ENCODE results near the gene BBS9. TPM values are rescaled to one million over a fixed set of nuclear protein-coding genes. Genes with fewer than 3 reads are reported as not detected.

The BBS9 gene
- total and polyA plus RNA-seq, 3 donors from 2014 or later, result 39.3 to 55.7 (median 53.3) TPM

DNA sequence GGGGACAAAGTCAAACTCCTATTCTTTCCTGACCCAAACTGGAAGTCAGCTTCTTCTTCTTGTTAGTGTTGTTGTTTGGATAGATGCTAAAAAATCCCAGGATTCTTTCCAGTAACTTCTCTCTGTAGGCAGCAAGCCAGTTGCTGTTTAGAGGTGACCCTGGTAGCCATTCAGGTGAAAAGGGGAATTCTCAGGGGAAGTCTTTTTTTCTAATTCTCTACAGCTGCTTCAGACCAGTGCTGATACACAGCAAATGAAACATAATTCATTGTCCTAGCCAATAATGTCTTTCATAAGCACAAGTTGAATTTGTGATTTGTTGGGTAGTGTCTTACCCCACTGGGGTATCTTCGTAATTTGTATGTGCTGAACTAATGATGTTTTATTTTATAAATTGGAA lies 357.3 kb downstream of the BBS9 start:
- Histone ChIP-seq H3K27me3 (no peaks in the 10 kb centered on the region), H3K4me3 (no peak overlapping the region), H3K36me3 (ENCODE audit: low read depth, missing control alignments) (no peaks in the 10 kb centered on the region), H3K4me1 (no peaks in the 10 kb centered on the region), H3K27ac (no peak overlapping the region), H3K9me3 (no peaks in the 10 kb centered on the region)
- TF ChIP-seq, protein P1, sequence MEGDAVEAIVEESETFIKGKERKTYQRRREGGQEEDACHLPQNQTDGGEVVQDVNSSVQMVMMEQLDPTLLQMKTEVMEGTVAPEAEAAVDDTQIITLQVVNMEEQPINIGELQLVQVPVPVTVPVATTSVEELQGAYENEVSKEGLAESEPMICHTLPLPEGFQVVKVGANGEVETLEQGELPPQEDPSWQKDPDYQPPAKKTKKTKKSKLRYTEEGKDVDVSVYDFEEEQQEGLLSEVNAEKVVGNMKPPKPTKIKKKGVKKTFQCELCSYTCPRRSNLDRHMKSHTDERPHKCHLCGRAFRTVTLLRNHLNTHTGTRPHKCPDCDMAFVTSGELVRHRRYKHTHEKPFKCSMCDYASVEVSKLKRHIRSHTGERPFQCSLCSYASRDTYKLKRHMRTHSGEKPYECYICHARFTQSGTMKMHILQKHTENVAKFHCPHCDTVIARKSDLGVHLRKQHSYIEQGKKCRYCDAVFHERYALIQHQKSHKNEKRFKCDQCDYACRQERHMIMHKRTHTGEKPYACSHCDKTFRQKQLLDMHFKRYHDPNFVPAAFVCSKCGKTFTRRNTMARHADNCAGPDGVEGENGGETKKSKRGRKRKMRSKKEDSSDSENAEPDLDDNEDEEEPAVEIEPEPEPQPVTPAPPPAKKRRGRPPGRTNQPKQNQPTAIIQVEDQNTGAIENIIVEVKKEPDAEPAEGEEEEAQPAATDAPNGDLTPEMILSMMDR (IDR thresholded peaks at IDR 0.05), result no peak
- no peak for DNase-seq
- intact Hi-C loops (cut with DNase I; ENCODE audit: low total_unique reads), result no loop called here
- 96 to 97% methylated on average over 1 of the region's 1 CpG for WGBS, 2 donors

DNA sequence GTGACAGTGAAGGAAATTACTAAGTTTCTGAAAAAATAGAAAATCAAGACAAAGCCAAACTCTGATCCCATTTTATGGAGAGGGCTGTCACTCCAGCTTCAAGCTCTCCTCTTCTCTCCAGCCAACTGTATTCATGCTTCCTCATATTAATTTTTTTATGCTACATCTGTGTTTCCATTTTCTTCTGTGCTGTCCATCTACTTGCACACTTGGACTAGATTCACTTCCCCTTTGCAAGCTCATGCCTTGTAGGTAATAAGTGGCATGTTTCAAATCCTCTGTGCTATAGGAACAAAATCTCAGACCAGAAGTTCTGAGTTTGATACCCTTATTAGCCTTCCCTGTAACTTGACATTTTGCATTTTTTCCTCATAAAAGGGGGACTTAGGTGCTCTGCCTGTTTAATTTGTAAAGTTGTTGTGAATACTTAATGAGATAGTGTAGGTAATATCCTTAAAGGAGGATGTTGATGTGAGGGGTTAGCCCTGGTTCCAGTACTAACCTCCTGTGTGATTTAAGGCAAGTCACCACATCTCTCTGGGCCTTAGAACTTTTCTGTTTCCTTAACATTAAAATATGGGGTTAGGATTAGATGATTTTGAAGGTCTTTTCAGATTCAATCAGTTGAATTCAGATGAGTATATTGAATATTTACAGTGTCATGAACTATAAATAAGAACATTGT lies 358.8 kb downstream of the BBS9 start:
- no peaks in the 10 kb centered on the region for H3K36me3 ChIP-seq (ENCODE audit: low read depth, missing control alignments)
- no peak overlapping the region for H3K4me3 ChIP-seq
- TF ChIP-seq, protein P1 (IDR thresholded peaks at IDR 0.05), result no peak
- TF ChIP-seq POLR2A (IDR thresholded peaks at IDR 0.05), result no peak
- intact Hi-C loops (cut with DNase I; ENCODE audit: low total_unique reads), result no loop called here
- H3K4me1 ChIP-seq, result no peaks in the 10 kb centered on the region
- no peaks in the 10 kb centered on the region for H3K27me3 ChIP-seq
- no peak for DNase-seq
- H3K9me3 ChIP-seq, result no peaks in the 10 kb centered on the region
- no peak overlapping the region for H3K27ac ChIP-seq

DNA sequence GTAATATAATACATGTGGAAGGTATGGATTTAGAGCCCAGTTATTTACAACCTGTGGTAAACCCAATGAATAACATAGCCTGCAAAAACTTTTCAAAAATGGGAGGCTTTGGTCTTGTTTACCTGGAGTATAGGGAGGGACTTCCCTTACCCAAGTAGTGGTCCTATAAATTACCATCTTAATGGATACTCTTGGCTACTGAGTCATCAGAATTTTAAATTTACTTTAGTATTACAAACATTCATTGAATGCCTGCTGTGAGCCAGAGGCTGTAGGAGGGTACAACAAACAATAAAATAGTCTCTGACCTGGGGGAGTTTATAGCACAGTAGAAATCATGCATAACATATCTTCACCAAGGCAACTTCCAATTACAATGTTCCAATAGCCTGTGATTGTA lies 365.1 kb downstream of the BBS9 start:
- intact Hi-C loops (cut with DNase I; ENCODE audit: low total_unique reads), result no loop called here
- Histone ChIP-seq H3K9me3 (no peaks in the 10 kb centered on the region), H3K4me3 (no peak overlapping the region), H3K27ac (no peak overlapping the region), H3K27me3 (no peaks in the 10 kb centered on the region), H3K36me3 (ENCODE audit: low read depth, missing control alignments) (no peaks in the 10 kb centered on the region), H3K4me1 (no peaks in the 10 kb centered on the region)
- no peak for DNase-seq
- no peak for TF ChIP-seq POLR2A (IDR thresholded peaks at IDR 0.05)

DNA sequence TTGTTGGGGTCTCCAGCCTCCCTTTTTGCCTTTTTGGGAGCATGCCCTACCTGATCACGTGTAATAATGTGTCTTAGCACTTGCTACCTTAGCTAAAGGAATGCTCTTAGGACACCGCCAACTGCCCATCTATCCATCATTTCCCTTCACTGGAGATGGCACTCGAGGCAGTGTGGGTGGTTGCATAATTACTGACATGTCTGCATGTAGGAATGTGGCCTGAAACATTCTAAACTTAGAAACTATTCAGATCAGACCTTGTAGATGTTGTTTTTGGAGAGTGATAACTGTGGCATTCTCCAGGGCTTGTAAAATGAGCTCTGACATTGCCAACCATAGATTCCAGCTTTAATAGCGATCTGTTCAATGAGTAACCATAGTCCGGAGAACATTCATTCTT lies 365.8 kb downstream of the BBS9 start:
- Histone ChIP-seq H3K36me3 (ENCODE audit: low read depth, missing control alignments) (no peaks in the 10 kb centered on the region), H3K4me1 (no peaks in the 10 kb centered on the region), H3K27ac (no peak overlapping the region), H3K27me3 (no peaks in the 10 kb centered on the region), H3K4me3 (no peak overlapping the region), H3K9me3 (no peaks in the 10 kb centered on the region)
- TF ChIP-seq, protein P1 (IDR thresholded peaks at IDR 0.05), result no peak
- no peak for TF ChIP-seq POLR2A (IDR thresholded peaks at IDR 0.05)
- WGBS, 2 donors, result 63% methylated on average over 5 of the region's 5 CpGs
- DNase-seq, result no peak
- intact Hi-C loops (cut with DNase I; ENCODE audit: low total_unique reads), result no loop called here

DNA sequence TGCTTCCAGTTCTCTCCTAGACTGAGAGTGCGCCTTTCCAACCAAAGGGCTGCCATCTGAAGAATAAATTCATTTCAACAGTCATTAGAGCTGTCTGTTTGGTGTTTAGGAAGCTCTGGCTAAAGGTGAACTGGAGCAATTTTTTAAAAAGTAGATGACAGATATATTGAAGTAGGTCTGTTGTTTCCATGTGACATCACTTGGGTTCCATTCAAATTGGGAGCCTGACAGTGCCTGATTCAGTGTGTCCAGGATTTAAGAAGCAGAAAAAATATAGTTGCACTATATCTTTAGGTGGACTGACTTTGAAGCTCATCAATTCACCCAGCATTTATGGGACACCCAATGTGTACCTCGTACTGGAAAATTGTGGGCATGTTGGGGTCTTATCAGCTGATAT lies 367.7 kb downstream of the BBS9 start:
- H3K9me3 ChIP-seq, result no peaks in the 10 kb centered on the region
- H3K36me3 ChIP-seq (ENCODE audit: low read depth, missing control alignments), result no peaks in the 10 kb centered on the region
- WGBS, 2 donors, result 92% methylated on average over 2 of the region's 2 CpGs
- intact Hi-C loops (cut with DNase I; ENCODE audit: low total_unique reads), result no loop called here
- DNase-seq, result no peak
- no peak overlapping the region for H3K27ac ChIP-seq
- H3K4me1 ChIP-seq, result no peaks in the 10 kb centered on the region
- no peak overlapping the region for H3K4me3 ChIP-seq
- TF ChIP-seq POLR2A (IDR thresholded peaks at IDR 0.05), result no peak
- TF ChIP-seq, protein P1 (IDR thresholded peaks at IDR 0.05), result no peak
- no peaks in the 10 kb centered on the region for H3K27me3 ChIP-seq

Data from testis (tissue), 3 donors.